ENCODE data around the gene SPEN. TPM values are rescaled to one million over a fixed set of nuclear protein-coding genes. Genes with fewer than 3 reads are reported as not detected.
A peak's percentile ranks its signal among the peaks of the same experiment; 100 is the strongest.
"Not testable (repeated sequence)": the region's sequence is repeated elsewhere in the genome, so short reads cannot be mapped to it uniquely, and the experiment has no call there.

Gene SPEN
- total RNA-seq, 4 donors from 2014 or later, result 51.8 to 94.9 (median 61.5) TPM

- peak; percentile 98 to 100 (median 99) for DNase-seq
- Histone ChIP-seq H3K36me3 (no peaks in the 10 kb centered on the region), H3K4me3 (peak overlapping the region; percentile 68 to 73 (median 71)), H3K4me1 (peaks cover 0 to 12% (median 0%) of the 10 kb centered on the region in 4 donors), H3K9me3 (no peaks in the 10 kb centered on the region), H3K27ac (peak overlapping the region; percentile 96 to 99 (median 98)), H3K27me3 (no peaks in the 10 kb centered on the region)
- TF ChIP-seq POLR2A (IDR thresholded peaks at IDR 0.05), result peak; percentile 68 to 94
- TF ChIP-seq CTCF (IDR thresholded peaks at IDR 0.05), result no peak
Observed at GRCh38 chr1:15835741-15836510, 11.6 kb upstream of the SPEN start.

- not testable (repeated sequence) for H3K9me3 ChIP-seq, H3K36me3 ChIP-seq, DNase-seq, H3K27me3 ChIP-seq
- Histone ChIP-seq H3K27ac (peak overlapping the region; percentile 96 to 99 (median 98)), H3K4me1 (peaks cover 0 to 12% (median 0%) of the 10 kb centered on the region in 4 donors), H3K4me3 (peak overlapping the region; percentile 68 to 73 (median 71))
Observed at GRCh38 chr1:15836511-15836771, 11.1 kb upstream of the SPEN start.

GRCh38 chr1:15836772-15837669 is 10.5 kb upstream of the SPEN start:
- TF ChIP-seq POLR2A (IDR thresholded peaks at IDR 0.05) (no peak), CTCF (IDR thresholded peaks at IDR 0.05) (no peak)
- Histone ChIP-seq H3K36me3 (no peaks in the 10 kb centered on the region), H3K4me3 (peak overlapping the region; percentile 68 to 73 (median 71)), H3K9me3 (no peaks in the 10 kb centered on the region), H3K4me1 (peaks cover 0 to 12% (median 0%) of the 10 kb centered on the region in 4 donors), H3K27ac (peak overlapping the region; percentile 96 to 99 (median 98)), H3K27me3 (no peaks in the 10 kb centered on the region)
- peak; percentile 56 to 79 (median 58) for DNase-seq

- no peaks in the 10 kb centered on the region for H3K9me3 ChIP-seq
- peaks cover 0 to 4% (median 0%) of the 10 kb centered on the region in 4 donors for H3K4me1 ChIP-seq
- no peak overlapping the region for H3K4me3 ChIP-seq
- no peaks in the 10 kb centered on the region for H3K36me3 ChIP-seq
- TF ChIP-seq POLR2A (IDR thresholded peaks at IDR 0.05), result no peak
- no peak for TF ChIP-seq CTCF (IDR thresholded peaks at IDR 0.05)
- peak overlapping the region in 3 of 4 donors; percentile 17 to 99 (median 99) for H3K27ac ChIP-seq
- H3K27me3 ChIP-seq, result no peaks in the 10 kb centered on the region
- DNase-seq, result no peak
Observed at GRCh38 chr1:15837931-15838330, 9.6 kb upstream of the SPEN start.

GRCh38 chr1:15838721-15839120 is 8.8 kb upstream of the SPEN start:
- H3K36me3 ChIP-seq, result no peaks in the 10 kb centered on the region
- H3K9me3 ChIP-seq, result no peaks in the 10 kb centered on the region
- no peak overlapping the region for H3K27ac ChIP-seq
- no peak for TF ChIP-seq CTCF (IDR thresholded peaks at IDR 0.05)
- TF ChIP-seq POLR2A (IDR thresholded peaks at IDR 0.05), result no peak
- H3K27me3 ChIP-seq, result no peaks in the 10 kb centered on the region
- no peak for DNase-seq
- no peak overlapping the region for H3K4me3 ChIP-seq
- H3K4me1 ChIP-seq, result no peaks in the 10 kb centered on the region
